Activated CD8-positive, alpha-beta memory T cell treated with anti-CD3 and anti-CD28 coated beads for 24 hours (primary cell): ENCODE data around the gene SENP3.

Source experiments
- DNase-seq: peaks from one replicate; pipeline ENCODE4 v3.0.0-alpha.2; 2020

SENP3 gene

DNA sequence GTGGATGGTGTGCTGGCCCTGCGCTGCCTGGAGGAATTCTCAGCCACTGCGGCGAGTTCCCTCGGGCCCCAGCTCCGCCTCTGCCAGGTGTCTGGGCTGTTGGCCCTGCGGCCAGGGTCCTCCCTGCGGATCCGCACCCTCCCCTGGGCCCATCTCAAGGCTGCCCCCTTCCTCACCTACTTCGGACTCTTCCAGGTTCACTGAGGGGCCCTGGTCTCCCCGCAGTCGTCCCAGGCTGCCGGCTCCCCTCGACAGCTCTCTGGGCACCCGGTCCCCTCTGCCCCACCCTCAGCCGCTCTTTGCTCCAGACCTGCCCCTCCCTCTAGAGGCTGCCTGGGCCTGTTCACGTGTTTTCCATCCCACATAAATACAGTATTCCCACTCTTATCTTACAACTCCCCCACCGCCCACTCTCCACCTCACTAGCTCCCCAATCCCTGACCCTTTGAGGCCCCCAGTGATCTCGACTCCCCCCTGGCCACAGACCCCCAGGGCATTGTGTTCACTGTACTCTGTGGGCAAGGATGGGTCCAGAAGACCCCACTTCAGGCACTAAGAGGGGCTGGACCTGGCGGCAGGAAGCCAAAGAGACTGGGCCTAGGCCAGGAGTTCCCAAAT lies 4.5 kb upstream of the SENP3 start:
- DNase-seq = no peak

DNA sequence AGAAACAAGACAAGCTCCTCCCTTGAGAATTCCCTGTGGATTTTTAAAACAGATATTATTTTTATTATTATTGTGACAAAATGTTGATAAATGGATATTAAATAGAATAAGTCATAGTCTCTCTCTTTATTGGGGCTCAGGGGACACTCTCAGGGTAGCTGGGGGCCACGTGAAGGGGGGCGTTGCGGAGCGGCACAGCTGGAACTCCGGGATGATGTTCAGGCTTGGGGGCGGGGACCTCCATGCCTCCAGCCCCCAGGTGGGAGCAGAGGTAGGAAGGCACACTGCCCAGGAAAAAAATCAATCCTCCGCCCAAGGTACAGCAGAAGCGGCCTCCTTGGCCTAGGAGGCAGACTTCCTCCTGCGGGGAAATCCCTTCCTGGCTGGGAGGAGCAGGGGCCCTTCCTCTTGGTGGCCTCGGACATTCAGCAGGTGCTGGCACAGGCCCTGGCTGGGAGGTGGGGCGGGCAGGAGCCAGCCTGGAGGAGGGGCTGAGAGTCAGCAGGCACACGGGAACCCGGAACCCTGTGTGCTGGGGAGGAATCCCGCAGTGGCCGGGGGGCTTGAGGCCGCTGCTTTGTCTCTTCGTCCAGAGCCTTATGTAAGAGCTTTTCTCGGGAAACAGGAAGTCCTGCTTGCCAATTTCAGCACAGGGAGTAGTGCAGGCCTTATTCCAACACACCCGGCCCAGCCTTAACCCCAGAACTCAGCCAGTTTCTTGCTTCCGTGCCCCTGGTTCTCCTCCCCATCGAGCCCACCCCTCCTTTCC lies 3.8 kb upstream of the SENP3 start:
- no peak for DNase-seq

DNA sequence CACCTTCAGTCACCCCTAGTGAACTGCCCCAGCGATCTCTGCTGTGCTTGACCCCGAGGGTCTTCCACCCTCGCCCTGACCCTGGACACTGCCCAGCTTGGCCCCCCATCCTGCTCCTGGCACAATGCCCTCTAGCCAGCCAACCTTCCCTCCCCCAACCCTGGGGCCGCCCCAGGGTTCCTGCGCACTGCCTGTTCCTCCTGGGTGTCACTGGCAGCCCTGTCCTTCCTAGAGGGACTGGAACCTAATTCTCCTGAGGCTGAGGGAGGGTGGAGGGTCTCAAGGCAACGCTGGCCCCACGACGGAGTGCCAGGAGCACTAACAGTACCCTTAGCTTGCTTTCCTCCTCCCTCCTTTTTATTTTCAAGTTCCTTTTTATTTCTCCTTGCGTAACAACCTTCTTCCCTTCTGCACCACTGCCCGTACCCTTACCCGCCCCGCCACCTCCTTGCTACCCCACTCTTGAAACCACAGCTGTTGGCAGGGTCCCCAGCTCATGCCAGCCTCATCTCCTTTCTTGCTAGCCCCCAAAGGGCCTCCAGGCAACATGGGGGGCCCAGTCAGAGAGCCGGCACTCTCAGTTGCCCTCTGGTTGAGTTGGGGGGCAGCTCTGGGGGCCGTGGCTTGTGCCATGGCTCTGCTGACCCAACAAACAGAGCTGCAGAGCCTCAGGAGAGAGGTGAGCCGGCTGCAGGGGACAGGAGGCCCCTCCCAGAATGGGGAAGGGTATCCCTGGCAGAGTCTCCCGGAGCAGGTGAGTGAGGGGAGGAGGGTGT lies 3.0 kb upstream of the SENP3 start, which contains the start of gene TNFSF13:
Gene TNFSF13 (plus strand): TSS at position 207 of the 776 bp plus-strand sequence. CDS start 290 bp downstream, at position 497.
- DNase-seq = no peak

DNA sequence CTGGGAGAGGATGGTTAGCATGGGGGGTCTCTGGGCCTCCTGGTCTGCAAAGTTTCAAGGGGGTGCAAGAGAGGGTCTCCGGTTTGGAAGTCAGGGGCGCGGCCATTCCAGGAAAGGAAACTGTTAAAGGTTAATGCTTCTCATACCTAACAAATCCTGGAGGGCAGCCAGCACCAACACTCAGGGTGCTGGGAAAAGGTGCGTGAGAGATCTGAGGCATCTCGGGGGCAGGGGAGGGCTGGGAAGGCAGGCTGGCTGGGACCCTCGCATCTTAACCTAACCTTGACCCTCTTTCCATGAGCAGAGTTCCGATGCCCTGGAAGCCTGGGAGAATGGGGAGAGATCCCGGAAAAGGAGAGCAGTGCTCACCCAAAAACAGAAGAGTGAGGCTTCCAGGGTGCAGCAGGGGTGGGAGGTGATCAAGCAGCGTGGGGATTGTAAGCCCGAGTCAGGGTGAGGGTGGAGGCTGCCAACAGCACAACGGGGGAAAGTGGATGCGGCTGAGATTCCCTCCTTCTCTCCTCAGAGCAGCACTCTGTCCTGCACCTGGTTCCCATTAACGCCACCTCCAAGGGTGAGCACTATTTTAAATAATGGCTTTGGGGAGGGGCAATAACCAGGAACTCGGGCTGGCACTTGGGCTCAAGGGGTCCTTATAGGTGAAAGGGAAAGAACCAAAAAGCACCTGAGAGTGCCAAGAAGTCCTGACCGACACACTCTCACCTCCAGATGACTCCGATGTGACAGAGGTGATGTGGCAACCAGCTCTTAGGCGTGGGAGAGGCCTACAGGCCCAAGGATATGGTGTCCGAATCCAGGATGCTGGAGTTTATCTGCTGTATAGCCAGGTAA lies 2.2 kb upstream of the SENP3 start:
- DNase-seq = no peak

DNA sequence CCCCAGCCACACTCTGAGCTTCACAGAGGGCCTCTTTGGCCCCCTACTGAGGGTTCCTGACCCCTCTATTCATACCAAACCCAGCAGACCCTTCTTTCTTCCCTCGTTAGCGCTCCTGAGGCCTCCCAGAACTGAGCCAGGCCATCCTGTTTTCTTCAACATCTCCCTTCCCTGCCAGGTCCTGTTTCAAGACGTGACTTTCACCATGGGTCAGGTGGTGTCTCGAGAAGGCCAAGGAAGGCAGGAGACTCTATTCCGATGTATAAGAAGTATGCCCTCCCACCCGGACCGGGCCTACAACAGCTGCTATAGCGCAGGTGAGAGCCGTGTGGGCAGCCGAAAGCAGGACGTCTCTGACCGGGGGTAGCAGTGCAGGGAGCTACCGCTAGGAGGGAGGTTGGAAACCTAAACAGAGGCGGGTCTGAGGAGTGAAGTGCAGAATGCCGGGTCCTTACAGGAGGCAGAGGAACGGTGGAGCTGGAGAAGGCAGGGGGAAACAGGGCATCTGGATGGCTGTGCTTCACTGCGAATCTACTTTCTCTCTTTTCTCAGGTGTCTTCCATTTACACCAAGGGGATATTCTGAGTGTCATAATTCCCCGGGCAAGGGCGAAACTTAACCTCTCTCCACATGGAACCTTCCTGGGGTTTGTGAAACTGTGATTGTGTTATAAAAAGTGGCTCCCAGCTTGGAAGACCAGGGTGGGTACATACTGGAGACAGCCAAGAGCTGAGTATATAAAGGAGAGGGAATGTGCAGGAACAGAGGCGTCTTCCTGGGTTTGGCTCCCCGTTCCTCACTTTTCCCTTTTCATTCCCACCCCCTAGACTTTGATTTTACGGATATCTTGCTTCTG lies 1.3 kb upstream of the SENP3 start:
- DNase-seq = peak; percentile 80

DNA sequence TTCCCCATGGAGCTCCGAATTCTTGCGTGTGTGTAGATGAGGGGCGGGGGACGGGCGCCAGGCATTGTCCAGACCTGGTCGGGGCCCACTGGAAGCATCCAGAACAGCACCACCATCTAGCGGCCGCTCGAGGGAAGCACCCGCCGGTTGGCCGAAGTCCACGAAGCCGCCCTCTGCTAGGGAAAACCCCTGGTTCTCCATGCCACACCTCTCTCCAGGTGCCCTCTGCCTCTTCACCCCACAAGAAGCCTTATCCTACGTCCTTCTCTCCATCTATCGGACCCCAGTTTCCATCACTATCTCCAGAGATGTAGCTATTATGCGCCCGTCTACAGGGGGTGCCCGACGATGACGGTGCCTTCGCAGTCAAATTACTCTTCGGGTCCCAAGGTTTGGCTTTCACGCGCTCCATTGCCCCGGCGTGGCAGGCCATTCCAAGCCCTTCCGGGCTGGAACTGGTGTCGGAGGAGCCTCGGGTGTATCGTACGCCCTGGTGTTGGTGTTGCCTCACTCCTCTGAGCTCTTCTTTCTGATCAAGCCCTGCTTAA lies 617 bp upstream of the SENP3 start:
- peak; percentile 93 for DNase-seq

DNA sequence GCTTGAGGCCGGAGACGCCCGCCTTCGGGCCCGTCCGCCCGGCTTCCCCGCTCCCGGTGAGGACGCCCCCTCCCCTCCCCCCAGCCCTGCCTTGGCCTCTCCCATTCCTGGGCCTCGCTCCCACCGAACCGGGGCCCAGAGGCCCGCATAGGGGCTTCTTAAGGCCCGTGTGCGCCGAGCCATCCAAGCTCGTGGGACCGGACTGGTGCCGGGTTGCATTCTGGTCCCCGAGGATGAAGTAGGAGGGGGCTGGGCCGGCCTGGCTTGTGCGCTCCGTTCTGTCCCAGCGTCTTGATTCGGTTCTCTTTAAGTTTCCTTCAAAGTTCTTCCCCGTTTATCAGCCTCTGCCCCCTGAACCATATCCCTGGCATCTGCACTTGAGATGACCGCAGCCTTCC lies 488 bp downstream of the SENP3 start:
- no peak for DNase-seq

DNA sequence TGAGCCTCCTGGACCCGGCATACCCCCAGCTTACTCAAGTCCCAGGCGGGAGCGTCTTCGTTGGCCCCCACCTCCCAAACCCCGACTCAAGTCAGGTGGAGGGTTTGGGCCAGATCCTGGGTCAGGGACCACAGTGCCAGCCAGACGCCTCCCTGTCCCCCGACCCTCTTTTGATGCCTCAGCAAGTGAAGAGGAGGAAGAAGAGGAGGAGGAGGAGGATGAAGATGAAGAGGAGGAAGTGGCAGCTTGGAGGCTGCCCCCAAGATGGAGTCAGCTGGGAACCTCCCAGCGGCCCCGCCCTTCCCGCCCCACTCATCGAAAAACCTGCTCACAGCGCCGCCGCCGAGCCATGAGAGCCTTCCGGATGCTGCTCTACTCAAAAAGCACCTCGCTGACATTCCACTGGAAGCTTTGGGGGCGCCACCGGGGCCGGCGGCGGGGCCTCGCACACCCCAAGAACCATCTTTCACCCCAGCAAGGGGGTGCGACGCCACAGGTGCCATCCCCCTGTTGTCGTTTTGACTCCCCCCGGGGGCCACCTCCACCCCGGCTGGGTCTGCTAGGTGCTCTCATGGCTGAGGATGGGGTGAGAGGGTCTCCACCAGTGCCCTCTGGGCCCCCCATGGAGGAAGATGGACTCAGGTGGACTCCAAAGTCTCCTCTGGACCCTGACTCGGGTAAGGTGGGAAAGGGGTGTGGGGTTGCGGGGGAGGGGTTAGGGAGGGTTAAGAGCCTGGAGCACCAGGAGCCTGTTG lies 1.6 kb downstream of the SENP3 start:
- no peak for DNase-seq

DNA sequence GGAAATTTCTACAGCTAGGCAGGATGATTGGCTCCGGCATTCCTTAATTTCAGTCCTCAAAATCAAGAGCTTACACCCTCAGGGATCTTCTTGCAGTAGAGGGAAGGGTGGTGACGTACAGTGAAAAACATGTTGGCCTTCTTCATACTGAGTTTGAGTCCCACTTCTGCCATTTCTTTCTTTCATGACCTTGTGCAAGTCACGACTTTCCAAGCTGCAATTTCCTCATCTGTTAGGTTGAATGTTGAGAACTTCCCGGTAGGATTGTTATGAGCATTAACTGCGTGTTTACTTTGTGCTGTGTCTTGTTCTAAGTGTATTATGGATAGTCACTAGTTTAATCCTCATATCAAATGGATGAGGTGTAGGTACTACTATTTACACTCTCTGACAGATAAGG lies 7.9 kb downstream of the SENP3 start:
- DNase-seq = no peak

DNA sequence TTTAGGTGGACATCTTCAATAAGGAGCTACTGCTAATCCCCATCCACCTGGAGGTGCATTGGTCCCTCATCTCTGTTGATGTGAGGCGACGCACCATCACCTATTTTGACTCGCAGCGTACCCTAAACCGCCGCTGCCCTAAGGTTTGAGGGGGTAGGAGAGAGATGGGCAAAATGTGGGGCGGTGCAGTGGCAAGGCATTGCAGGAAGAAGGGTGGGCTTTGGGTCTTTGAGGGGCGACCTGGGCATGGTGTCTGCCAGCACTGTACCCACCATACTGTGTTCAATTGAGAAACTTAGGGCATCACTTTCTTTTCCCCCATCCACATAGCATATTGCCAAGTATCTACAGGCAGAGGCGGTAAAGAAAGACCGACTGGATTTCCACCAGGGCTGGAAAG lies 8.6 kb downstream of the SENP3 start:
- DNase-seq = no peak

DNA sequence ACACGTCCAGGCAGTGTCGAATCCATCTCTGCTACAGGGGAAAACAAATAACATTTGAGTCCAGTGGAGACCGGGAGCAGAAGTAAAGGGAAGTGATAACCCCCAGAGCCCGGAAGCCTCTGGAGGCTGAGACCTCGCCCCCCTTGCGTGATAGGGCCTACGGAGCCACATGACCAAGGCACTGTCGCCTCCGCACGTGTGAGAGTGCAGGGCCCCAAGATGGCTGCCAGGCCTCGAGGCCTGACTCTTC lies 10.5 kb downstream of the SENP3 start:
- DNase-seq = no peak

DNA sequence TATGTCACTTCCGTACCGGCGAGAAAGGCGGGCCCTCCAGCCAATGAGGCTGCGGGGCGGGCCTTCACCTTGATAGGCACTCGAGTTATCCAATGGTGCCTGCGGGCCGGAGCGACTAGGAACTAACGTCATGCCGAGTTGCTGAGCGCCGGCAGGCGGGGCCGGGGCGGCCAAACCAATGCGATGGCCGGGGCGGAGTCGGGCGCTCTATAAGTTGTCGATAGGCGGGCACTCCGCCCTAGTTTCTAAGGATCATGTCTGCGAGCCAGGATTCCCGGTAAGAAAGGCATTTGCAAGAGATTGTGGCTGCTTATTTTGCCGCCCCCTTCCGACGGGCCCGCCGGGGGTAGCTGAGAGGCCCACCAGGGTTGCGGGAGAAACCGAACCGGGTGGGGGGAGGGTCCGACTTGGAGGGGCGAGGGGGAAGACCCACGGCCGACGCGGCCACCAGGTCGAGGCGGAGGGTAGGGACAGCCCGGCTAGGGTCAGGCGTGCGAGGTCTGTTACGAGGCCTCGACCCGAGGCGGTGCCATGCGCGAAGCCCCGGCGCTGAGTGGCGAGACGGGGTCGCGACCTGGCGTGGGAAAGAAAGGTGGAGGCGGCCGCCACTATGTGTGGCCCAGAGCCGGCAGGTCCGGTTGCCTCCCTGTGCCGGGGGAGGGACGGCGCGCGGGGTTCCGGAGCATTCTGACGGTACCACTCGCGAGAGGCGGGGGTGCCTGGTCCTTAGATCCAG lies 11.0 kb downstream of the SENP3 start:
- peak; percentile 100 for DNase-seq

DNA sequence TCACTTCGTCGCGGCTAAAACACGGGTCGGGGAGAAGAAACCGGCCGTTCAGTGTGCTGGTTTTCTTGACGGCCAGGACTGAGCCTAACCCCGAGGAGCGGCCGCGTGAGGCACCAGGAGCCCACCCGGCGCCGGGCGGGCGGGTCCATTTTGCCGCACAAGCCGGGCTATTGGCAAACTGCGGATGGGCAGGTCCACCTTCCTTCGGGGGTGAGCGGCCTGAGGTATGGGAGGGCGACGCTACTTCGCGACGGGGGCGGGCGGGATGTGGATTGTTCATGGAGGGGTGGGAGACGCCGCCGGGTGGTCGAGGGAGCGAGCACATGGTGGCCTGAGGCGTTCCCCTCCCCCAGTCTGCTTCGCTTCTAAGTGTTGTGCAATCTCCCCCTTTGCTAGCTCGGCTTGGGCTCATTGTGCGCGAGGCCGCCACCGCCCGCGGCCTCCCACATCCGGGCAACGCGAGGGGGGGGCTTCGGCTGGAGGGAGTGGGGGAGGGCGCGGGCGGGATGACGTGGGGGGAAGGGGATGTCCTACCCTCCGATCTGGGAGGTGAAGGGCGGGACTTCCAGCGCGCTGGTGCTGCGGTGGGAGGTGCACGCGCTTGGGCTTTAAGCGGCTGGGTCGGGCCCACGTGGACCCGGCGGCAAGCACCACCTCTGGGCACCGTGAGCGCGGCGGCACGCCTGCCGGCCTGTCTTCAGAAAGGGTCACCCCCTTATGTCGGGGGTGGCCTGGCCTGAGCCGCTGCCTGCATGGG lies 11.8 kb downstream of the SENP3 start:
- DNase-seq = peak; percentile 94

DNA sequence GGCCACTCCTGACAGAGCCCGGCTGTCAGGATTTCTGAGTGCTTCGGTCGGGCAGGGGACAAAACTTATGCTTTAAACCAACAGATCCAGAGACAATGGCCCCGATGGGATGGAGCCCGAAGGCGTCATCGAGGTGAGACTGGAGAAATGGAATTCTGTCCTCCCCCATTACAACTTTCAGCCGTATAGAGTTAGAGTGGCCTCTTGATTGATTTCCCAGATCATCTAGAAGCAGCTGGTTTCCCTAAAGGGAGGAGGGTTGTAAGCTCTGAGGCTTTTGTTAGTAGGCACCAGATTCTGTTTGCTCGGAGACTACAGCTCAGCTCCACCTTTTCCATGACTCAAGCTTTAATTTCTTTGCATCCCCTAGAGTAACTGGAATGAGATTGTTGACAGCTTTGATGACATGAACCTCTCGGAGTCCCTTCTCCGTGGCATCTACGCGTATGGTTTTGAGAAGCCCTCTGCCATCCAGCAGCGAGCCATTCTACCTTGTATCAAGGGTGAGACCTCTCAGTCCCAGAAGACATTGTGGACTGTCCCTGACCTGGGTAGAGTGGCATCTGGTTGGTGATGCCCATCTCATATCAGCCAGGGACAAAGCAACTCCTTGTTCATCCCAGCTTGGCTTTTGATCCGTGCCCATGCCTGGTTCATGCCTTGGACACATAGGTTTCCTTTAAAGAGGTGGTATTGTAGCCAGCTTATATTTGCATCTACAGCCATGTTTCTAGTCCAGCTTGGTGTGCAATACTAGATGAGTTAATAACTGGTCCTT lies 12.6 kb downstream of the SENP3 start:
- DNase-seq = no peak

DNA sequence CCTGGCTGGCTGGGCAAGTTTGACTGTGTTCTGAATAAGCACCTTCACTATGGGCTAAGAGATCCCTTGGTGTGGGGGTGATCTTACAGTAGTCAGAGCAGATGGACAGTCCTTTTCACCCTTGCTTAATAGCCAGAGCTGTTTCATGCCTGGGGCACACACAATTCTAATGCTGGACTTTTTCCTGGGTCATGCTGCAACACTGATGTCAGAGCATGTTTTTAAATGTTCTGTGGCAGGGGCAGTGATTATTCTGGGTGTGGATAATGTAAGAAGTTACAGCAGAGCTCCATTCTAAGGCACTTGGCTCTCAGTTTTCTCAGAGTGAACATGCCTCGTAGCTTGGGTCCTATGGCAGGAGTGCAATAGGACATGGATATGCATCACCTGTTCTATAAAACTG lies 13.8 kb downstream of the SENP3 start:
- no peak for DNase-seq

DNA sequence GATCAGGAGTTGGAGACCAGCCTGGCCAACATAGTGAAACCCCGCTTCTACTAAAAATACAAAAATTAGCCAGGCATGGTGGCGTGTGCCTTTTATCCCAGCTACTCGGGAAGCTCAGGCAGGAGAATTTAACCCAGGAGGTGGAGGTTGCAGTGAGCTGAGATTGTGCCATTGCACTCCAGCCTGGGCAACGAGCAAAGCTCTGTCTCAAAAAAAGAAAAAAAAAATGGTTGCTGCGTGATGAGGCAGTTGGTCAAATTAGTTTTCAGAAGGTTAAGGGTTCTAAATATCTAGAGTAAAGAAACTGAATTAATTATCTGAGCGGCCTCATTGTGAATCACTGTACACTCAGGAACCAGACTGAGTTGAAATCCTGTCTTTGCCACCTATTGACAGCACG lies 14.2 kb downstream of the SENP3 start:
- DNase-seq = no peak

DNA sequence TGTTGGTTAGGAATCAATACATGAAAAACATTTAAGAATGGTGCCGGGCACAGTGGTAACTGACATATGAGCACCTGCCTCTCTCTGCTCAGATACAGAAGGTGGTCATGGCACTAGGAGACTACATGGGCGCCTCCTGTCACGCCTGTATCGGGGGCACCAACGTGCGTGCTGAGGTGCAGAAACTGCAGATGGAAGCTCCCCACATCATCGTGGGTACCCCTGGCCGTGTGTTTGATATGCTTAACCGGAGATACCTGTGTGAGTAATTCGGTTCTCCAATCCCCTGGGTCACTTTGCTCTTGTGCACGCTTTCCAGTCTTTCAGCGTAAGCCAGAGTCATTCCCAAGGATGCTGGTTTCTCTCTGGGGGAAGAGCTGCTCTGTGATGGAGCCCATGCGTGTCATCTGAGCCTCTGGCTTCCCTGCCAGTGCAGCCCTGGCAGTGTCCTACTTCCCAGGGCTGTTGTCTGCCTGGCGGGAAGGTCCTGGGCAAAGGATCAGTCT lies 14.8 kb downstream of the SENP3 start:
- no peak for DNase-seq

DNA sequence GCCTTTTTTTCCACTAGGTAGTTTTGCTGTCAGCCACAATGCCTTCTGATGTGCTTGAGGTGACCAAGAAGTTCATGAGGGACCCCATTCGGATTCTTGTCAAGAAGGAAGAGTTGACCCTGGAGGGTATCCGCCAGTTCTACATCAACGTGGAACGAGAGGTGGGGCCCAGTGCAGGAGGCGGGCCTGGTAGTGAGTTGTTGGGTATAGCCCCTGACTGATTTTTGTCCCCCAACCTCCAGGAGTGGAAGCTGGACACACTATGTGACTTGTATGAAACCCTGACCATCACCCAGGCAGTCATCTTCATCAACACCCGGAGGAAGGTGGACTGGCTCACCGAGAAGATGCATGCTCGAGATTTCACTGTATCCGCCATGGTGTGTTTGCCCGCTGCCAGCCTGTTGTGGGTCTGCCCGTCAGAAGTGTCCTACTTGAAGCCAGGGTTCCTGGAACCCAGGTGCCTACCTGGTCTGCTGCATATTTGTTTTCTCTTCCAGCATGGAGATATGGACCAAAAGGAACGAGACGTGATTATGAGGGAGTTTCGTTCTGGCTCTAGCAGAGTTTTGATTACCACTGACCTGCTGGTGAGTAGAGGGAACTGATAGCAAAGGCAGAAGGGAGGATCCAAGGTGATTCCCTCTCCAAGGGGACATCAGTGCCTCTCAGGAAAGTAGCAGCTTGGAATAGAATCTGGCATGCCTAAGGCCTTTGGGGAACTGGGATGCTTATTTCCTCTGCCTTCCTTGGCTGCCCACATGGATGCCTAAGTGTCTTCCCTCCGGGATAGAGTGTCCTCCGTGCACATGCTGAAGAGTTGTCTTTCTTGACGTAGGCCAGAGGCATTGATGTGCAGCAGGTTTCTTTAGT lies 15.8 kb downstream of the SENP3 start:
- DNase-seq = no peak
